T-helper 1 cell treated with Interleukin-12 subunit alpha and Interleukin-12 subunit beta and Interleukin-4 antibody, amounts not matched to agents 30 μg/mL and 1 μg/mL, for 36 hours (primary cell): ENCODE results near the gene DOCK1.

Source experiments
- H3K27ac Mint-ChIP-seq: one replicate; pipeline ENCODE4 v1.8.0; 2021; ENCODE audit warnings: mild to moderate bottlenecking, mixed read lengths
- H3K27me3 Mint-ChIP-seq: one replicate; pipeline ENCODE4 v1.8.0; 2021; ENCODE audit warnings: low read depth, mixed read lengths
- H3K36me3 Mint-ChIP-seq: one replicate; pipeline ENCODE4 v1.8.0; 2021; ENCODE audit warnings: low read depth, mixed read lengths
- H3K4me1 Mint-ChIP-seq: one replicate; pipeline ENCODE4 v1.8.0; 2021; ENCODE audit warnings: low read depth, mixed read lengths
- H3K4me3 Mint-ChIP-seq: one replicate; pipeline ENCODE4 v1.8.0; 2021; ENCODE audit warnings: mild to moderate bottlenecking, moderate library complexity, mixed read lengths
- H3K9me3 Mint-ChIP-seq: one replicate; pipeline ENCODE4 v1.8.0; 2021; ENCODE audit warnings: mixed read lengths

The DOCK1 gene

DNA sequence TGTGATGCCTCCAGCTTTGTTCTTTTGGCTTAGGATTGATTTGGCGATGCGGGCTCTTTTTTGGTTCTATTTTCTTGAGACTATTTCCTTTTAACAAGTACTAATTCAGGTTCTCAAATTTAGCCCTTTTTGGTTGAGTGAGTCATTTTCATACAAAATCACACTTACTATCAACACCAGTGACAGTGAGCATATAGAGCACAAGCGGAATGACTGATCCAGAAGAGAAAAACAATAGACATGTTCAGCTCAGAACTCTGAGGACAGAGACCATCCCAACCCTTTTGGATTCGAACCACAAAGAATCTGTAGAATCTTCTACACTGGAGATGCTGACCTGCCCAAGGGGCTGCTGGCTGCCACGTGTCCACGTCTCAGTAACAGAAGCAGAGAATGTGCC, 347.6 kb downstream of the DOCK1 start:
- Mint-ChIP-seq H3K4me1 (peaks cover 10% of the 10 kb centered on the region), H3K4me3 (no peak overlapping the region), H3K27ac (no peak overlapping the region), H3K9me3 (peaks cover 5% of the 10 kb centered on the region), H3K27me3 (peaks cover 5% of the 10 kb centered on the region), H3K36me3 (no peaks in the 10 kb centered on the region)

DNA sequence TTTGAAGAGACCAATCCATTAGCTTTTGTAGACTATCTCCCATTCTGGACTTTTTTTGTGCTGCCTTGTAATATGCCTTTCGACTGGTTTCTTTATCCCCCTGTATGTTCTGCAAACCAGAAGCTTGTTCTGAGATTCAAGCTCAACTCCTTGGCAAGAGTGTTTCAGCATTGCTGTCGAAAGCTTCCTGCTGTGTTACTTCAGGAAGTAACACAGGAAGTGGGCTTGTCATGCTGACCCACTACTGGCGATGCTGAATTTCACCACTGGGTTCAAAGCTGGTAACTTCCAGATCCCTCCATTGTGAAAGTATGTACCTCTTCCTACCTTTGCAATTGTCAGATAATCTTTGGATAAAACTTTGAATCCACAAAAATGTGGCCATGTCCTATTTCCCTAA, 349.0 kb downstream of the DOCK1 start:
- H3K4me1 Mint-ChIP-seq = peaks cover 10% of the 10 kb centered on the region
- H3K4me3 Mint-ChIP-seq = peak overlapping the region; percentile 0
- H3K27ac Mint-ChIP-seq = no peak overlapping the region
- no peaks in the 10 kb centered on the region for H3K36me3 Mint-ChIP-seq
- H3K27me3 Mint-ChIP-seq = peaks cover 5% of the 10 kb centered on the region
- peaks cover 5% of the 10 kb centered on the region for H3K9me3 Mint-ChIP-seq

DNA sequence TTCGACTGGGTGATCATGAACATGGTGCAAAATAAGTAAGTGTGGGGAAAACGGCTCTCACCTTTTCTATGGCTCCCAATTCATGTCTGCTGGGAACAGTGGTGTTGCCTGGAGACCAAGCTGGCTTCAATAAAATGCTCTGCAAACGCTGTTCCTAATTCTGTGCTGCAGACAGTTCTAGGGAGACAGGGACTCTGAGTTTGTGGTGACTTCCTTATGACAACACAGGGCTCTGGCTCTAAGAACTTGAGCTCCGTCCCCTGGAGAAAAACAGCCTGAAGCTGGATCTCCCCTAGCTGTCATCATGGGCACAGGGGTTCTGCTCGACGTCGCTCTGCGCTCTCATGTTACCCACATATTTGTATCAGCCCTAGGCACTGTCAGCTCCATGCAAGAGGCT, 352.2 kb downstream of the DOCK1 start:
- Mint-ChIP-seq H3K36me3 (peaks cover 3% of the 10 kb centered on the region), H3K4me1 (peaks cover 10% of the 10 kb centered on the region), H3K9me3 (peaks cover 23% of the 10 kb centered on the region), H3K4me3 (no peak overlapping the region), H3K27ac (no peak overlapping the region), H3K27me3 (peaks cover 5% of the 10 kb centered on the region)

DNA sequence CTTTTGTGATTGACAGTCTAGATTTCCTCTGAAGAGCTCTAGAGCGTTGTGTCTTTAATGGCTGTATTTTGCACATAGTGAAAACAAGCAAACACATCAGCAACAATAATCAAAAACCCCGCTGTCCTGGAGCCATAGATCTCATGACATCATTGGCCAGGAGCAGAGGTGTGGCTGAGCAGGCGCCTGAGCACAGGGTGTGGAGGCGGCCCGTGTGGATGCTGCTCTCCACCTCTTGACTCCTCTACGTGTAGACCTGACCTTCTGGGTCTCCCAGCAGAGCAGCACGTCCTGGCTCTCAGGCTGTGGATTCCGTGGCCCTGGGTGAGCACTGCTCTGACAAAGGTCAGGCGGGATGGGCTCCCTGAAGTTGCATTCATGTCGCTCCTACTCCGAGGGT, 354.1 kb downstream of the DOCK1 start:
- Mint-ChIP-seq H3K4me3 (no peak overlapping the region), H3K27ac (no peak overlapping the region), H3K9me3 (peaks cover 18% of the 10 kb centered on the region), H3K27me3 (peaks cover 5% of the 10 kb centered on the region), H3K4me1 (peaks cover 4% of the 10 kb centered on the region), H3K36me3 (peaks cover 3% of the 10 kb centered on the region)

DNA sequence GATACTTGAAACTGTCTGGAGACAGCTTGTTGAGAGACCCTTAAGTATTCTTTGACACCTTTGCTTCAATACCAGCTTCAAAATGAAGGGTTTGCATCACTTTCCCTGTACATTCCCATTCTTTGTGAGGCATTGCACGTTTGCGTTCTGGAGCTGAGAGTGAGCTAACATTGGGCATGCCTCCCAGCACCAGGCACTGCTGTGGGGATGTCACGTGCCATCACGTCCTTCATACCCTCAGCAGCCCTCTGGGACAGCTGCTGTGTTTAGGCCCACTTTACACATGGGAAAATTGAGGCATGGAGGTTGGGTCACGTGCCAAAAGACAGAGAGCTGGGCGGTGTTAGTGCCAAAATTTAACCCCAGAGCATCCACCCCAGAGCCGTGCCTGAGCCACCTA, 357.4 kb downstream of the DOCK1 start:
- H3K4me3 Mint-ChIP-seq = no peak overlapping the region
- H3K9me3 Mint-ChIP-seq = peaks cover 18% of the 10 kb centered on the region
- no peaks in the 10 kb centered on the region for H3K27me3 Mint-ChIP-seq
- H3K4me1 Mint-ChIP-seq = no peaks in the 10 kb centered on the region
- peaks cover 3% of the 10 kb centered on the region for H3K36me3 Mint-ChIP-seq
- no peak overlapping the region for H3K27ac Mint-ChIP-seq

DNA sequence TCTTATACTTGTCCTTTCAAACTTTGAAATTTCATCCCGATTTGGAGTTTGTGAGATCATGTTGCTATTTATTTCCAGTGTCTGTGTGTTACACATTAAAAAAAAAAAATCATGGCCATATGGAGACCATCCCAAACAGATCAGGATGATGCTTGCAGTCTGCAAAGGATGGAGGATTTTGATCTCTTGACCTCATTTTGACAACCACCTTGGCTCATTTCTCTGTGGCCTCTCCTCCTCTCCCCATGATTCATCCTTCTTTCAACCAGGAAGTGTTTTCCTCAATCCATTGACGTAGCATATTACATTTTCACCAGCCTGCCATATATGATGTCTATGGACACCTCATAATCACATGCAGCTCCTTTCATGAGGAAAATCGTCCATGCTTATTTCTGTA, 360.1 kb downstream of the DOCK1 start:
- Mint-ChIP-seq H3K4me3 (no peak overlapping the region), H3K27ac (no peak overlapping the region), H3K27me3 (no peaks in the 10 kb centered on the region), H3K36me3 (peaks cover 3% of the 10 kb centered on the region), H3K9me3 (peaks cover 13% of the 10 kb centered on the region), H3K4me1 (no peaks in the 10 kb centered on the region)

DNA sequence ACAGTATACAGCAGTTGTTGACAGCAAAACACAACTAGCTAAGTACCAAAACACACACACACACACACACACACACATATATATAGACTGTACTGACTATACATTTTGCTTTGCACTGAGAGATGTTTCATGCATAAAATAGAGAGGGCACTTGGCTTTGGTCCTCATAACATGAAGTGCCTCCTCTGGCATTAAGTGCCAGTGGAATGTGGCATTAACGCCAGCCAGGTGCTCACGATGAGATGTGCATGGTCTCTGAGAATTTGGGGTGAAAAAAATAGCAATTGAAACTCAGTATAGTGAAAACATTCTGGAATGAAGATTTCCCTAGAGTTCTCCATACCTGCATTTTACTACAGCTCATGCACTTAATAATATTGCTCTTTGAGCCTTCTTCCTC, 361.2 kb downstream of the DOCK1 start:
- Mint-ChIP-seq H3K27me3 (peaks cover 5% of the 10 kb centered on the region), H3K9me3 (peaks cover 5% of the 10 kb centered on the region), H3K4me3 (no peak overlapping the region), H3K36me3 (peaks cover 3% of the 10 kb centered on the region), H3K27ac (no peak overlapping the region), H3K4me1 (no peaks in the 10 kb centered on the region)

DNA sequence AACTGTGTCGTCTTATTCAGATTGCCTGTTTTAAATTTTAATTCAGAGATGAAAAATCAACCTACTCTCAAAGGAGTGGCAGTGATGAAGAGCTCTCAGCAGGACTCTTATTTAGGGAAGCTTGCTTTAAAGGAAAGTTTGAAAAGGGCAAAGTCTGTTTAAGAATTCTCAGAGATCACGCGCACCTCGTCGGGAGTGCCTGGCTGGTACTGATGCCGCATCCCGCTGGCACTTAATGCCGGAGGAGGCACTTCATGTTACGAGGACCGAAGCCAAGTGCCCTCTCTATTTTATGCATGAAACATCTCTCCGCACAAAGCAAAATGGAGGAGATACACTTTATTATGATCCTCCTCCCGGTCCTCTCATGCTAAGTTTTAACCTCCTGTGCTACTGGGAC, 362.2 kb downstream of the DOCK1 start:
- peaks cover 7% of the 10 kb centered on the region for H3K27me3 Mint-ChIP-seq

DNA sequence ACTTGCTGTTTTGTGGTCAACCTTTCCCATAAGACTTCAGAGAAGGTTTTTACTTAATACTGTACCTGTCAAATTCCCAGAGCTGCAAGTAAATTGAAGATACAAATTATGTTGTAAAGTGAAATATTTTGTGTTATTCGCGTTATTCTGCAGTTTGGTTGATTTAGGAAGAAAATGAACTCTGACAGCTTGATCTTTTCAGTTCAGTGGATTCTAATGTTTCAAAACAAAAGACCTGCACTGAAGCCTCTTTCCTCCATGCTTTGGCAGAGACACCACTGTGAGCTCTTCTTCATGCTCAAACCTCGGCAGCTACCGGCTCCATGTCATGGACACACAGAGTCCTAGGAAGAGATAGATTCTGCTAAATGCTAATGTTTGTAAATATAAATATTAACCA, 366.8 kb downstream of the DOCK1 start:
- H3K9me3 Mint-ChIP-seq = no peaks in the 10 kb centered on the region
- no peak overlapping the region for H3K4me3 Mint-ChIP-seq

More for the DNA sequence above, 362.2 kb downstream of the DOCK1 start:
- Mint-ChIP-seq H3K9me3 (no peaks in the 10 kb centered on the region), H3K4me3 (no peak overlapping the region), H3K27ac (no peak overlapping the region), H3K36me3 (no peaks in the 10 kb centered on the region), H3K4me1 (no peaks in the 10 kb centered on the region)

DNA sequence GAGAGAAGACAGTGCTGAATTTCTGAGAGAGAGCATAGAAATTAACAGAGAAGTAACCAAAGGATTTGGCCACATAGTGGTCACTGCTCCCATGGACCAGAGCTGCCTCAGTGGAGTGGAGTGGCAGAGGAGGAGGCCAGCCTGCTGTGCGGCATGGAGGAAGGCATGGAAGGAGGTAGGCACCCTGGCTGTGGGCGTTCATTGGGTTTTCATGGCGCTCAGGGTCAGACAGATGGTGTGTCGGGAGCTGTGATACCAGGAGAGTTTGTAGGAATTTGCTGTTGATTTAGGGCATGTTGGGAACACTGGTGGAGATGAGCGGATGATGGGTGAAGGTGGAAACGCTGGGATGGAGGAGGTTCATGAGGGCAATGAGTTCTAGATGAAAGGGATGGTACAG, 370.0 kb downstream of the DOCK1 start:
- Mint-ChIP-seq H3K27me3 (peaks cover 15% of the 10 kb centered on the region), H3K4me3 (no peak overlapping the region), H3K27ac (no peak overlapping the region), H3K4me1 (no peaks in the 10 kb centered on the region), H3K9me3 (no peaks in the 10 kb centered on the region), H3K36me3 (no peaks in the 10 kb centered on the region)

More for the DNA sequence above, 366.8 kb downstream of the DOCK1 start:
- Mint-ChIP-seq H3K27me3 (peaks cover 15% of the 10 kb centered on the region), H3K27ac (no peak overlapping the region), H3K4me1 (no peaks in the 10 kb centered on the region), H3K36me3 (no peaks in the 10 kb centered on the region)

DNA sequence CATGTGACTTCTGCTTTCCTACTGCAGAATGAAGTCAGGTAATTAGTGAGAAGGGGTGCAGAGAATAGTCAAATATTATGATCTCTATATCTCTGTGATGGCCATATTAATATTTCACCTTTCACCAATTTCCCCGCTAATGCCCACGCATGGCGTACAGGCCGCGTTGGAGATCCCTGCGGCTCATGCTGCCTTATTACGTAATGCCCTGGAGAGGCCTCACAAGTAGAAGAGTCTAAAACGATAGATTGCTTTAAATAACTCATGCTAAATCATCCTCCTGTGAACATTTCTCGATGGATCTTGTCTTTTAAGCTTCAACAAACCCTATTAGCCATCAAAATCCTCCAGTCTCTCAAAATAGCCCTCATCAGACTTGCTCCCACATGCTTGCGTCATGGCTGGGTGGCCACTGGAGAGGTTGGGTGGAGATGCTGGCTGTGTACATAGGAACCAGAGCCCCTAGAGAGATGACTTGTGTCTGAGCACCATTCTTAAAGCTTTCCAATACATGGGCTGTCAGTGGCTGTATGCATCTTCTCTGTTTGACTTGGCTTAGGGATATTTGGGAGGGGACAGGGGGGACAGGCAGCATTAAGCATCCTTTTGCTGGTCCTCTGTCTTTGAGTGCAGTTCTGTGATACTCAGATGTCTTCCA, 370.7 kb downstream of the DOCK1 start:
- H3K4me1 Mint-ChIP-seq = no peaks in the 10 kb centered on the region
- no peak overlapping the region for H3K4me3 Mint-ChIP-seq
- no peak overlapping the region for H3K27ac Mint-ChIP-seq
- H3K27me3 Mint-ChIP-seq = peaks cover 13% of the 10 kb centered on the region
- H3K9me3 Mint-ChIP-seq = no peaks in the 10 kb centered on the region
- H3K36me3 Mint-ChIP-seq = no peaks in the 10 kb centered on the region

DNA sequence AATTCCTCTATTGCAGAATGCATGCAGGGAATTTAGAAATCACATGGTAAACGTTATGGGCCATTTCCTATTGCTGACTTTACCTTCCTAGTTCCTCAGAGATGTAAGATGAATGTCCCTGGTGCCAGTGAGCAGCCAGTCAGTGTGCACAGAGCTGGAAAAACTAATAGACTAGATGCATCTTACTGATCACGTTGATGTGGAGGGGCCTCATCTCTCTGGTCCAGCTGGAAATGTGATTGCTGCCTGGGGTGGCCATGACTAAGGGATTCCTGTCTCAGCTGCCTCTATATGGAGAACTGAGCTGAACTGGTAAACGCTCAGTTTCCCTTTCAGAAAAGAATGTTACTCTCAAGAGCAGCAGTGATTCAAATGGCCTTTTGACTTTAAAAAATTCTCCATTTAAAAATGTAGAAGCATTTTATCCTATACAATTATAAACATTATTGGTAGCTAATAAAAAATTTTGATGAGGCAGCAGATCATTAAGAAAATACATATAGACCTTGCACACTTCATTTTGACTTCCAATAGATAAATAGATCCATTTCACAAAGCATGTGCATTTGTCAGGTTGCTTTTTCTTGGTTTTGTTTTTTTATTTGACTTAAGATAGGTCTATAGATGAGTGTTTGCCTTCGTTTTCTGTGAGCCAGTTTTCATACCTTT, 371.7 kb downstream of the DOCK1 start:
- H3K27ac Mint-ChIP-seq = no peak overlapping the region
- H3K27me3 Mint-ChIP-seq = peaks cover 15% of the 10 kb centered on the region
- no peaks in the 10 kb centered on the region for H3K9me3 Mint-ChIP-seq
- no peaks in the 10 kb centered on the region for H3K36me3 Mint-ChIP-seq
- no peaks in the 10 kb centered on the region for H3K4me1 Mint-ChIP-seq
- H3K4me3 Mint-ChIP-seq = no peak overlapping the region

DNA sequence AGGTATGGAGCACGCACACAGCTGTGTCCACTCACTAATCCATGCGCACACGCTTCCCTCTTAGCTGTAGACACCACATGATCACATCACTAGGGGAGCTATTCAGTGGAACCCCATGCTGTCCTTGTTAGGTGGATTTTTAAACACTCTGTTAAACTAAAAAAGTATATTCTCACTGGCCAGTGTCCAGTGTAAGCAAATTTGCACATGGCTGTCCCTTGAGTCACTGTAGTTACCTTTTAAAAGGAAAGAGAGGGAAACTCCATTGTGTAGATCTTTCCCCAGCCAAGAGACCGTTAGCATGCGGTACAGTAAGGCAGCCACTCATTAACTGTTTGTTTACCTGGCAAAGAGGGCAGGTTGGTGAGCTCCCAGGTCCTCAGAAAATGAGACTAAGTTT, 372.8 kb downstream of the DOCK1 start:
- Mint-ChIP-seq H3K27me3 (peaks cover 18% of the 10 kb centered on the region), H3K27ac (no peak overlapping the region), H3K4me1 (no peaks in the 10 kb centered on the region), H3K9me3 (no peaks in the 10 kb centered on the region), H3K36me3 (no peaks in the 10 kb centered on the region), H3K4me3 (no peak overlapping the region)

DNA sequence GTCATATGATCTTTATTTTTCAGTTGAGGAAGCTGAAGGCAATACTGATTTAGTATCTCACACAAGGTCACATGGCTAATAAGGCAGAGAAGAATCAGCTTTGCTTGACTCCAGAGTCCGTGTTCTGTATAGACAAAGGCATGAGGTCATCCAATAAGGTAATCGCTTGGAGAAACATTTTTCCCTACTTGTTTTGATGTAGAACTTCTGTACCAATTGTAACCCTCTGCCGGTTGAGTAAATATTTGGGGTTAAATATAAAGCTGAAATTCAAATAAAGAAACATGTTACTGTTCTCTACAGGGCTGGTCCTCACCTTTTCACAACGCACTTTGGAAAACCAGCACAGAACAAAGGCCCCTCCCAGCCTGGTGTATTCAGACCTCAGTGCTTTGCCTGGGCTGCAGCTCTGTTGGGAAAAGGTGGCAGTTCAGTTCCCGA, 374.1 kb downstream of the DOCK1 start:
- peaks cover 29% of the 10 kb centered on the region for H3K27me3 Mint-ChIP-seq
- no peaks in the 10 kb centered on the region for H3K9me3 Mint-ChIP-seq
- H3K4me1 Mint-ChIP-seq = no peaks in the 10 kb centered on the region
- no peak overlapping the region for H3K27ac Mint-ChIP-seq
- H3K4me3 Mint-ChIP-seq = no peak overlapping the region
- no peaks in the 10 kb centered on the region for H3K36me3 Mint-ChIP-seq

DNA sequence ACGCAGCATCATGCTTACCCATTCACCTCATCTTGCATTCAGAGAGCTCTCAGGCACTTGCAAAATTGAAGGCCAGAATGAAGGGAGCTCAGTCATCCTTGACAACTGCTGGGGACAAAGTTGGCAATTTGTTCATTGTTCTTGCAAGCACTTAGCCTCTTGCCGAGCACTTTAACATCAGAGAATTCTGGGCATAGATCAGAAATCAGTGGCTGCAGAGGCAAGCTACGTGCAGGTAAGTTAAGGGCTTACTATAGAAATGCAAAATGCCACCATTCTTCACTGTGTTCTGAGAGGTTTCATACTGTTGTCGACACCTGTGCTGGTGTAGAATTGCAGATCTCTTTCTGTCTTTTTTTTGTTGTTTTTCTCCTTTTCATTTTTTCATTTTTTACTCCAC, 375.2 kb downstream of the DOCK1 start:
- Mint-ChIP-seq H3K4me3 (no peak overlapping the region), H3K36me3 (no peaks in the 10 kb centered on the region), H3K27me3 (peaks cover 28% of the 10 kb centered on the region), H3K4me1 (no peaks in the 10 kb centered on the region), H3K9me3 (no peaks in the 10 kb centered on the region), H3K27ac (no peak overlapping the region)
